Measurements from ENCODE around the gene SRSF12. TPM values are rescaled to one million over a fixed set of nuclear protein-coding genes. Genes with fewer than 3 reads are reported as not detected.

SRSF12 gene
- total RNA-seq, 2 experiments from 2014 or later, result not detected

DNA sequence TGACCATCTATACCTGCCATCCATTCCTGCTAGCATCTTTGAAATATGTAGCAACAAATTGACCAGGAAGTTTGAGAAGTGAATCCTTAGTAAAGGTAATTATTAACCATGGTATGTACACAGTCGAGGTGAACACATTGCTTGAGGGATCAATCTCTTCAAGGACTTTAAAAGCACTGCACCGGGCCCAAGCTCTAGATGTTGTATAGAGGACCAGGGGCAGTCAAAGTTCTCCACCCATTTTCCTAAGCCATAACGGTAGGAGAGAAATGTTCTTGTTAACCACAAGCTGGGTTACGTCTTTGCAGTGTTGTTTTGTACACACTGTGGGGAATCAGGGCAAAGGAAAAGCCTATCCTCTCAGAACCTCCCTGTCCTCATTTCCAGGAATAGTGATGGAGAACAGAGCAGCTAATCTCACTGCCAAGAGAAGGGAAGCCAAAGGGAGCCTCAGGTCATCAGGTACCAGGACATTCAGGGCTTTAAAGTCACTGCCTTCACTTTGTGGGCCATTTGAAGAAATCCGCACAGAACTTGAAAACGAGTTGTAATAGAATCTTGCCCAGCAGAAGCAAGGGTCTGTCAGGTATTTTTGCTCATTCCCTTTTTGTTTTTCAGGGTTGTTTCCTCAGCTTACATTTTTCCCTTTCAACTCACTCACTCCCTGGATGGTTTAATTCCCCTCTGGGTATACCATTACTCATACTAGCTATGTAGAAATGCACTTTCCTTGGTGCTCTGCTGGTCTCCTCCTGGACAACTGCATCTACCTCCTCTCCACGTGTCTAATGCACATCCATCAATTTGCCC lies 22.7 kb upstream of the SRSF12 start:
- Histone ChIP-seq H3K36me3 (ENCODE audit: insufficient read depth, low read length) (no peaks in the 10 kb centered on the region), H3K4me1 (ENCODE audit: insufficient read depth, low read length) (peaks cover under 1% of the 10 kb centered on the region), H3K27me3 (ENCODE audit: control insufficient read depth in 1 of 2, insufficient read depth in 2 of 2, low read length in 2 of 2) (no peaks in the 10 kb centered on the region), H3K4me3 (ENCODE audit: low read length) (no peak overlapping the region), H3K9me3 (ENCODE audit: control insufficient read depth in 1 of 2, insufficient read depth in 1 of 2, low read length in 2 of 2) (no peaks in the 10 kb centered on the region), H3K27ac (ENCODE audit: low read depth in 1 of 2, low read length in 2 of 2) (no peak overlapping the region)
- Mint-ChIP-seq H3K36me3 (ENCODE audit: low read depth) (peaks cover 2% of the 10 kb centered on the region), H3K4me3 (no peak overlapping the region), H3K4me1 (ENCODE audit: low read depth) (peaks cover 9% of the 10 kb centered on the region), H3K9me3 (no peaks in the 10 kb centered on the region), H3K27ac (no peak overlapping the region), H3K27me3 (no peaks in the 10 kb centered on the region)
- TF ChIP-seq, protein P1, sequence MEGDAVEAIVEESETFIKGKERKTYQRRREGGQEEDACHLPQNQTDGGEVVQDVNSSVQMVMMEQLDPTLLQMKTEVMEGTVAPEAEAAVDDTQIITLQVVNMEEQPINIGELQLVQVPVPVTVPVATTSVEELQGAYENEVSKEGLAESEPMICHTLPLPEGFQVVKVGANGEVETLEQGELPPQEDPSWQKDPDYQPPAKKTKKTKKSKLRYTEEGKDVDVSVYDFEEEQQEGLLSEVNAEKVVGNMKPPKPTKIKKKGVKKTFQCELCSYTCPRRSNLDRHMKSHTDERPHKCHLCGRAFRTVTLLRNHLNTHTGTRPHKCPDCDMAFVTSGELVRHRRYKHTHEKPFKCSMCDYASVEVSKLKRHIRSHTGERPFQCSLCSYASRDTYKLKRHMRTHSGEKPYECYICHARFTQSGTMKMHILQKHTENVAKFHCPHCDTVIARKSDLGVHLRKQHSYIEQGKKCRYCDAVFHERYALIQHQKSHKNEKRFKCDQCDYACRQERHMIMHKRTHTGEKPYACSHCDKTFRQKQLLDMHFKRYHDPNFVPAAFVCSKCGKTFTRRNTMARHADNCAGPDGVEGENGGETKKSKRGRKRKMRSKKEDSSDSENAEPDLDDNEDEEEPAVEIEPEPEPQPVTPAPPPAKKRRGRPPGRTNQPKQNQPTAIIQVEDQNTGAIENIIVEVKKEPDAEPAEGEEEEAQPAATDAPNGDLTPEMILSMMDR (IDR thresholded peaks at IDR 0.05), result no peak
- ChIA-PET POLR2A (interaction anchor here (1.2 to 1.5 kb wide), 2 partner anchors 60 to 61 kb away, joined by 3 to 4 read pairs; partner anchors contain the start of gene PNRC1), CTCF (no interaction called here)
- intact Hi-C loops (cut with DNase I, micrococcal nuclease), result loop anchor here in 1 of 2 experiments (10.0 kb wide), 1 partner anchor 156 kb away; no protein-coding TSS in a partner anchor
- no peak for ATAC-seq (ENCODE audit: poor library complexity)
- no peak for DNase-seq

DNA sequence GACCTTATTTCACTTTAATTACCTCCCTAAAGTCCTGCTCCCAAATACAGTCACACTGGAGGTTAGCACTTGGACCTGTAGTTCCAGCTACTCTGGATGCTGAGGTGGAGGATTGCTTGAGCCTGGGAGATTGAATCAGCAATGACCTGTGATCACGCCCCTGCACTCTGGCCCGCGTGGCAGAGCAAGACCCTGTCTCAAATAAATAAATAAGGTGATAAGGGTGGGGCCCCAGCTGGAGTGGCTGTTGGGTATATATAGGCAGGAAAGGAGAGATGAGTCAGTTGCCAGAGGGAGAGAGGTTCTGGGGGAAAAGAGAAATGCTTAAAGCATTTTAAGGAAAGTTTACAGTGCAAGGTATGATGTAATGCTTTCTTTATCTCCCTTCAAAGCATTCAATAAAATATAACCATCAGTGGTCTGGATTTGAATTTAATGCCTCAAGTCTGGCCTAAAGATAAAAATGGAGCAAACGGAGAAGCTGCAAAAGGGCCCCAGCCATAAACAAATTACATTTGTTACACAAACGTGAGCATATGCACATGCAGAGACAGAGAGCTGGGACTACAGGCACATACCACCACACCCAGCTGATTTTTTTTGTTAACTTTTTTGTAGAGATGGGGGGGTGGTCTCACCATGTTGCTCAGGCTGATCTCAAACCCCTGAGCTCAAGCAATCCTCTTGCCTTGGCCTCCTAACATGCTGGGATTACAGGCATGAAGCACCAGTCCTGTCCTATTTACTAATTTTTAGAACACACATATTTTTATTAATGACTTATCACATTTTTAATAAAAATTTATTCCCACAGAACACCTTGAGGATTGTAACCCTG lies 21.9 kb upstream of the SRSF12 start:
- TF ChIP-seq, protein P1 (IDR thresholded peaks at IDR 0.05), result no peak
- Histone ChIP-seq H3K36me3 (ENCODE audit: insufficient read depth, low read length) (no peaks in the 10 kb centered on the region), H3K27ac (ENCODE audit: low read depth in 1 of 2, low read length in 2 of 2) (no peak overlapping the region), H3K27me3 (ENCODE audit: control insufficient read depth in 1 of 2, insufficient read depth in 2 of 2, low read length in 2 of 2) (no peaks in the 10 kb centered on the region), H3K4me1 (ENCODE audit: insufficient read depth, low read length) (no peaks in the 10 kb centered on the region), H3K9me3 (ENCODE audit: control insufficient read depth in 1 of 2, insufficient read depth in 1 of 2, low read length in 2 of 2) (no peaks in the 10 kb centered on the region), H3K4me3 (ENCODE audit: low read length) (no peak overlapping the region)
- H3K4me1 Mint-ChIP-seq (ENCODE audit: low read depth), result peaks cover 4% of the 10 kb centered on the region
- H3K4me3 Mint-ChIP-seq, result no peak overlapping the region
- H3K36me3 Mint-ChIP-seq (ENCODE audit: low read depth), result no peaks in the 10 kb centered on the region
- ChIA-PET POLR2A (interaction anchor here (1.2 to 1.5 kb wide), 2 partner anchors 59 to 61 kb away, joined by 3 to 4 read pairs; partner anchors contain the start of gene PNRC1), CTCF (no interaction called here)
- ATAC-seq (ENCODE audit: poor library complexity) (no peak), DNase-seq (no peak)
- no peaks in the 10 kb centered on the region for H3K27me3 Mint-ChIP-seq
- intact Hi-C loops (cut with DNase I, micrococcal nuclease), result loop anchor here in 1 of 2 experiments (10.0 kb wide), 1 partner anchor 155 kb away; no protein-coding TSS in a partner anchor
- no peak overlapping the region for H3K27ac Mint-ChIP-seq
- no peaks in the 10 kb centered on the region for H3K9me3 Mint-ChIP-seq

DNA sequence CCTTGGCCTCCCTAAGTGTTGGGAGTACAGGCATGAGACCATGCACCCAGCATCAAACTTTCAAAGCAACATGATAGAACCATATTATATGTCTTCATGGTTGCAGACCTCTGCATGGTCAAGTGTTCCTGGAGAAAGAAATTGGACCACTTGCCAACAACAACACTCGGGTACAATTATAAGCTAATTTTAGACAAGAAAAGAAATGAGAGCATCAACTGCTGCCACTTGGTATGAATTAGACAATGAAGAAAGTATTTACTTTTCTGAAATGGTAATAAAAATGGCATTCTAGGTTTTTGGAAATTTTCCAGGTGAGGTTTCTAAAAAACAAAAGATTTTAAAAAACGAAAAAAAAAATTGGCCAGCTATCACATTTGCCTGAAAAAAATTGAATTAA lies 20.3 kb upstream of the SRSF12 start:
- Histone ChIP-seq H3K9me3 (ENCODE audit: control insufficient read depth in 1 of 2, insufficient read depth in 1 of 2, low read length in 2 of 2) (no peaks in the 10 kb centered on the region), H3K27me3 (ENCODE audit: control insufficient read depth in 1 of 2, insufficient read depth in 2 of 2, low read length in 2 of 2) (no peaks in the 10 kb centered on the region), H3K4me3 (ENCODE audit: low read length) (no peak overlapping the region), H3K36me3 (ENCODE audit: insufficient read depth, low read length) (no peaks in the 10 kb centered on the region), H3K27ac (ENCODE audit: low read depth in 1 of 2, low read length in 2 of 2) (no peak overlapping the region), H3K4me1 (ENCODE audit: insufficient read depth, low read length) (no peaks in the 10 kb centered on the region)
- DNase-seq (no peak), ATAC-seq (ENCODE audit: poor library complexity) (no peak)
- Mint-ChIP-seq H3K9me3 (no peaks in the 10 kb centered on the region), H3K4me1 (ENCODE audit: low read depth) (no peaks in the 10 kb centered on the region), H3K36me3 (ENCODE audit: low read depth) (no peaks in the 10 kb centered on the region), H3K27me3 (no peaks in the 10 kb centered on the region), H3K4me3 (no peak overlapping the region), H3K27ac (no peak overlapping the region)
- CTCF ChIA-PET, result interaction anchor here (1.0 kb wide), 1 partner anchor 72 kb away, joined by 4 read pairs; no protein-coding TSS in a partner anchor
- intact Hi-C loops (cut with DNase I, micrococcal nuclease), result no loop called here
- TF ChIP-seq, protein P1 (IDR thresholded peaks at IDR 0.05), result no peak
- POLR2A ChIA-PET, result interaction anchor here (1.2 kb wide), 1 partner anchor 57 kb away, joined by 4 read pairs; the partner anchor contains the start of gene PNRC1

Data from CD4-positive, alpha-beta T cell (primary cell).